GM18858 (cell line): ENCODE data around the gene ZNF18.
"Not testable (repeated sequence)": the region's sequence is repeated elsewhere in the genome, so short reads cannot be mapped to it uniquely, and the experiment has no call there.

Experiments
- ATAC-seq: cut with Tn5 transposase; IDR thresholded peaks from one replicate; pipeline ENCODE4 v1.9.1; 2021; ENCODE audit not compliant: unreplicated experiment

Gene ZNF18

DNA sequence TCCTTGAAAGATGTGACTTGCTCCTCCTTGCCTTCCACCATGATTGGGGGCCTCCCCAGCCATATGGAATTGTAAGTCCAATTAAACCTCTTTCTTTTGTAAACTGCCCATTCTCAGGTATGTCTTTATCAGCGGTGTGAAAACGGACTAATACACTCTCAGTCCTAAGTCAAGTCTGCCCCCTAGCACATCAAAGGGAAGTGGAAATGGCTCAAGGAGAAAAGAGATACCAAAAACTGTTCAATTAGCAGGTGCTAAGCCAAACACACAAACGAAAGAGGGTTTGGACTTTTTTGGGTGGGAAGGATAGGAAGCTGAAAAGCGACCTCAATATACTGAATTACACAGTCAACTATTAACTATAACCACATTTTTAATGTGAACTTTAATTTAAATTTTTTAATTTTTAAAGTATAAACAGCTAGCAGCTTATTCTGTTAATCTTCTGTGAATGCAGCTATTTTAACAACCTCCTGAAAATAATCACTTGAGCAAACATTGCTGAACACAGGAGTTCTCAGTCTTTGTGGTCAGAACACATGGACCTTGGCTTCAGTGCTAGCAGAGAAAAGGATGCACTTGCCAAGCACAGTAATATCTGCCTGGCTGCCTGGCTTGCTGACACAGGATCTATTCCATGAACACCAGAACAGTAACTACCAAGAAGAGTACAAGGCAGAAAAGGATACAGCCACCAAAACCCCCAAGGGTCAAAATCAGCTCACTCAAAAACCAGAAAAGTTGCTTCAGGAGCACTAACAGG is 10.9 kb downstream of the ZNF18 start:
- no peak for ATAC-seq

DNA sequence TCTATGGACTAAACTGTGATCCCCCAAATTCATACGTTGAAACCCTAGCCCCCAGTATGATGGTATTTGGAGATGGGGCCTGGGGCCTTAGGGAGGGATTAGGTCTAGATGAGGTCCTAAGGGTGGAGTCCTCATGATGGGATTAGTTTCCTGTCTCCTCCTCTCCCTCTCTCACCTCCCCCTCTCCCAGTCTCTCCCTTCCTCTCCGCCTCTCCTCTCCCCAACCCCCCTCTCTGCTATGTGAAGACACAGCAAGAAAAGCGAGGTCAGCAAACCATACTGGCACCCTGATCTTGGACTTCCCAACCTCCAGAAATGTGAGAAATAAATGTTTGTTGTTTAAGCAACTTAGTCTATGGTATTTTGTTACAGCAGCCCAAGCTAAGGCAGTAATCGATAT is 15.4 kb downstream of the ZNF18 start:
- no peak for ATAC-seq

DNA sequence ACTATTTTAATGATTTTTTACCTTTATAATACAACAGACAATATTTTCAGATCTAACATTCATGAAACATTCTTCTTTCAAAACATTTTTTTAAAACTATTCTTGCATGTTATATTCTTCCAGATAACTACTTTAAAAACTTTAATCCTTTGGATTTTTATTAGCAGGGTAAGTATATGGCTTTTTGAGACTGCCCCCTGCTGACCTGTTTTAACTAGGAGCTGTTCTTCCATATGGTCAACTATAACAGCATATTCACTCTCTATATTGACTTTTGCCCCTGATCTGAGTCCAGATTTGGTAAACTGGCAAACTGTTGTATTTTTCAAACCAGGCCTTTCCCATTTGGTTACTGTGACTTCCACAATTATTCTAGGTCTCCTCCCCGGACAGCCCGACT is 16.5 kb downstream of the ZNF18 start:
- no peak for ATAC-seq

DNA sequence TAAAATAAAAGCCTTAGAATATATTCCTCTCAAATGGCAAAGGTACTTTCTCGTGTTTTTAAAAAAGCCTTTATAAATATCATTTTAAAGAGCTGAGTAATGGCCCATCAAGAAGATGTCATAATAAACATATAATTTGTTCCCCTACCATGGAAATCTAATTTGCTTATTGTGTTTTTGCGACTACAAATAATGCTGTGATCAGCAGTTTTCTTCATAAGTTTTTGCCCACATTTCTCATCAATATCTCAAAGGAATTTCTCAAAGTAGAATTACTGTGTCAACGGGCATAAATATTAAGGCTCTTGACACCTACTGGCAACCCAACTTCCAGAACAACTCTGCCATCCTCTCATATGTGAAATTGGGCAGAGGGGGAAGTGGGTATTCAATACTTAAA is 17.5 kb downstream of the ZNF18 start:
- no peak for ATAC-seq

DNA sequence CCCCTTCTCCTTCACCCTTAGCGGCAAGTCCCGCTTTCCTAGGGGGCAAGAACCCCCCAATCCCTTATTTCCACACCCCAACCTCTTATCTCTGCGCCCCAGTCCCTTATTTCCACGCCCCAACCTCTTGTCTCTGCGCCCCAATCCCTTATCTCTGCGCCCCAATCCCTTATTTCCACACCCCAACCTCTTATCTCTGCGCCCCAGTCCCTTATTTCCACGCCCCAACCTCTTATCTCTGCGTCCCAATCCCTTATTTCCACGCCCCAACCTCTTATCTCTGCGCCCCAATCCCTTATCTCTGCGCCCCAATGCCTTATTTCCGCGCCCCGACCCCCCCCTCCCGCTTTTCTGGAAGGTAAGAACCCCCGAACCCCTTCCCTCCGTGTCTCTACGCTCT is 24.5 kb downstream of the ZNF18 start:
- ATAC-seq, result not testable (repeated sequence)

DNA sequence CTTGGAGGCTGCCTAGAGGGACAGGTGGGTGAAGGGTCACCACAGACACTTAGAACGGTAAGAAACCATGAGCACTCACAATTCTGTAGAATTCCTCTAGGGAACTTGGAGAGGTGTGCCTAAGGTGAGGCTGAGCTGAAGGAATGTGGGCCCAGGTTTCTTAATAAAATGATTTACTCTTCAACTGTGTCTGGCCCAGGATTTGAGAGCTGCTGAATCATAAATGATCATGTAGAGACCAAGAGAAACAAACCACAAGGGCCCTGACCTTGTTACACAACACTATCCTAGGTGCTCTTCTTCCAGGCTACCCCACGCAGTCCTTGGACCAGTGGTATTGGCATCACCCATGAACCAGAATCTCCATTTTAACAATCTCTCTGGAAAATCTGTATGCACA is 27.7 kb downstream of the ZNF18 start:
- ATAC-seq, result no peak

DNA sequence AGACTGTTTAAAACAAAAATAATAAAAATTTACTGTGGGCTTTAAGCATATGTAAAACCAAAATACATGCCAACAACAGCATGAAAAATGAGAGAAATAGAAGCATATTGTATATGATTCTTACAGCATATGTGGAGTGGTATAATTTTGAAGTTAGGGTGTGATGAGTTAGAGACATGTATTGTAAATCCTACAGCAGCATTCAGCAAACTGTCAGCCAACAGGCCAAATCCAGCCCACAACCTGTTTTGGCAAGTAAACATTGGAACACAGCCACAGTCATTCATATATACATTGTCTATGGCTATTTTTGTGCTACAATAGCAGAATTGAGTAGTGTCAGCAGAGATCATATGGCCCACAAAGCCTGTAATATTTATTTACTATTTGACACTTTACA is 42.3 kb downstream of the ZNF18 start:
- no peak for ATAC-seq

DNA sequence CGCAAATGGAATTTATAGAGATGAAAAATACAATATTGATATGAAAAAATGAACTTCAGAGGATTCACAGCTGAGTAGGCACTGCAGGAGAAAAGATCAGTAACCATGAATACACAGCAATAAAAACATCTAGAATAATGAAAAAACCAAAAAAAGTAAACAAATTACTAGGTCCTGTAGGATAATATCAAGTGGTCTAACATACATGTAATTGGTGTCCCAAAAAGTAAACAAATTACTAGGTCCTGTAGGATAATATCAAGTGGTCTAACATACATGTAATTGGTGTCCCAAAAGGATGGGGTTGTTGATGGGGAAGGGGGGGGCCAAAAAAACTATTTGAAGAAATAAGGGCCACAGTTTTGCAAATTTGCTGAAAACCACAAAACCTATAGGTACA is 43.4 kb downstream of the ZNF18 start:
- ATAC-seq, result no peak

DNA sequence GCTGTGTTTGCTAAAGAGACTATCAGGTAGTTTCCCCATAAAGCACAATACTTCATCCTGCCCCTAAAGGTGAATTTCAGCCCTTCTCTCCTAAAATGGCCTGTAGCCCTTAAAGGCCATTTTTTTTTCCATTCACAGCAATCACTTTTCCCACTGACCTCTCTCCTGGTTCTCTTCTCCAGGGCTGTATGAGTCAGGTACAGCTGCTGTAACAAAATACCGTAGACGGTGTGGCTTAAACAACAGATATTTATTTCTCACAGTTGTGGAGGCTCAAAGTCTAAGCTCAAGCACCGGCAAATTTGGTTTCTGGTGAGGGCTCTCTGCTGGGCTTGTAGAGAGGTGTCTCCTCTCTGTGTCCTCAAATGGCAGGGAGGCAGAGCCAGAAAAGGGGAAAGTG is 44.7 kb downstream of the ZNF18 start:
- no peak for ATAC-seq

DNA sequence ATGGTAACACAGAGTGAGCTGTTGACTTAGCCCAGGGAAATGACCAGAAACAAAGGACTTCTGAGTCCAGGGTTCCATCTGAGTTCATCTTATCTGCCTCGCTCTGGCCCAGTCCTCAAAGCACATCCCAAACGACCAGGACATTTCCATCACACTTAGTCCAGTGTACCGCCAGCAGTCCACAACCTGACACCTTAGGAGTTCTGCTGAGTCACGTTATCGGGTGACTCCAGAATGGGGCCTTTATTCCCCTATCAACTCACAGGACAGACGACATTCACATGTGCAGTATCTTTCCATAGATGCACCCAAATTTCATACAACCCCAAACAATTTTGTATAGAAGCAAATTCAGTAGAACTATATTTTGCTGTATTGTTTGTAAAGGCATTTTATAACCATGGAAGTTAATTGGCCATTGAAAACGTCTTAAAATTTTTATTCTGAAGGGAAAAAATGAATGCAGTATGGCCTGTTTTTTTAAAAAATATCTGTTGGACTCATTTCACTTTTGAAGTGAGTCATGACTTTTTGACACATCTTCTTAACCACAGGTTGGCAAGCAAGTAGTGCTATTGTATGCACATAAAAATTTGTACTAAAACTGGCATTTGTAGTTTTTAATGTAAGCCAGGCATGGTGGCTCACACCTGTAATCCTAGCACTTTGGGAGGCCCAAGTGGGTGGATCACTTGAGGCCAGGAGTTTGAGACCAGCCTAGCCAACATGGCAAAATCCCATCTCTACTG is 46.3 kb downstream of the ZNF18 start:
- no peak for ATAC-seq

DNA sequence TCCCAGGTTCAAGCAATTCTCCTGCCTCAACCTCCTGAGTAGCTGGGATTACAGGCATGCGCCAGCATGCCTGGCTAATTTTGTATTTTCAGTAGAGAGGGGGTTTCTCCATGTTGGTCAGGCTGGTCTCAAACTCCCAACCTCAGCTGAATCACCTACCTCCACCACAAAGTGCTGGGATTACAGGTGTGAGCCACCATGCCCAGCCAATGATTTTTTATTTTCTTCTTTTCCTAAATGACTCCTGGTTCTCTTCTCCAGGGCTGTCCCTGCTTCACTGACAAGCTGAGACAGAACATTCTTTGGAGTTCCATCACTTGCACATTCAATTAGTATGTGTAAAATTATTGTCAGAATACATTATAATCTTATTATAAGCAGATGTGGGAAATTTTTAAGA is 47.7 kb downstream of the ZNF18 start:
- ATAC-seq, result not testable (repeated sequence)

DNA sequence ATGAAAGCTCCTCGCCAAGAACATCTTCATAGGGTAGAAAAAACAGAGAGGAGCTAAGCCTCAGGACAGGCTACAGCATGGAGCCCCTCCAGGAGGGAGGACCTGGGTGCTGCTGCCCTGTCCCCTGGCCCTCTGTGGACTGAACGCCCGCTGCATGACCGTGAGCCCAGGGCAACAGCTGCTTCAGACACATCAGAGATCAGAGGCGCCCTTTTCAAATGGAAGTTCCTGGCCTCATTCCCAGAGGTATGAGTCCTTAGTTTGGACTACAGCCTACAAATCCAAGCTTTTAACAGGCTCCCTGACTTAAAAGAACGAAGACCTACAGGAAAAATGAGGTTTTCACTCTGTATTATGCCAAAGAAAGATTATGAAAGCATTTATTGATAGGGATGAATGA is 48.5 kb downstream of the ZNF18 start:
- no peak for ATAC-seq

DNA sequence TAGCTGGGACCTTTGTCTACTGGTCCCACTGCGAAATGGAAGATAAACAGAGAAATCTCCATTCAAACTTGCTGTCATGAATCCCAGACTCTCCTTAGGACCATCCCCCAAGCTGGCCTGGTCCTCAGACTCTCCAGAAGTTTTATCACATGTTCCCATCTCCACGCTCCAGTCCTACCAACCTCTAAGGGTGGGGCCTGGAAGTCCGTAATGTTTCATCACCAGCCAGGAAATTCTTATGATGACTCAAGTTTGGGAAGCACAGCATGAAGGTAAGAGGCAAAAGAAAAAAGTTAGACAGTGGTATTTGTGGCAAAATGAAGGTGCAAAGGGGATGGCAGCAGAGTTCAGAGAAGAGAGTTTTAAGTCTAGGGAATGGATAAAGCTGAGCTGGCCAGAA is 52.7 kb downstream of the ZNF18 start:
- no peak for ATAC-seq

DNA sequence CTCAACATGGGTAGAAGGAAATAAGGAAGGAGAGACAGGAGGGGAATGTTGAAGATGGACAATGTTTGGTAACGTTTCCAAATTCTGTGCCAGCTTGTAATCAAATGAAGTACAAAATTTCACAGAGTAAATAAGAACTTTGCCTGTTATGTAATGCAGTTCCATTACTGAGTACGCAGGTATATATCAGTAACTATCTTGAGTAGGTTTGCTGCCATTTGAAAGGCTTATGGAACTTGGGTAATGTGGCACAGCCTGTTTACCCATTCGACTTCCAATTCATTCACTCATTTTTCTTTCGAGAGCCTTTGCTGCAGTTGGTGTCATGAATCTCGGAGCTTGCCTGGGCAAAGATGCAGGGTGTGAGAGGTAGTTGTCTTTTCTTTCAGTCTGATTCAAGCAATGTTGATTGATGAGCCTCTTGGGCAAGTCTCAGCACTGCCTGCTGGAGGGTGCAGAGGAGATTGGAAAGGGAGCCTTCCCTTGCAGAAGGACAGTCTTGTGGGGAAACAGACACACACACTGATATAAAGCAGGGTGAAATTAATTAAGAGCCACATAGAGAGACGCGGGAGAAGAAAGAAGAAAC is 53.4 kb downstream of the ZNF18 start:
- no peak for ATAC-seq

DNA sequence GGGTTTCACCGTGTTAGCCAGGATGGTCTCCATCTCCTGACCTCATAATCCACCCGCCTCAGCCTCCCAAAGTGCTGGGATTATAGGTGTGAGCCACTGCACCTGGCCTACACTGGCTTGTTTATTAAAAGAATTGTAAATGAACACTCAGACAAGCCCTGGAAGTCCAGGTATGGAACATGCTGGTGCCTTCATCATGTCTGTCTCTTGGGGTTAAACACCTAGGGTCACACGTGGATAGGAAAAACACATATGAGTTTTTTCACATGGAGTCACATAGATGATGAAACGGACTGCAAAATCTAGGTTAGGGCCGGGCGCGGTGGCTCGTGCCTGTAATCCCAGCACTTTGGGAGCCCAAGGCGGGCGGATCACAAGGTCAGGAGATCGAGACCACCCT is 54.2 kb downstream of the ZNF18 start:
- ATAC-seq, result not testable (repeated sequence)

DNA sequence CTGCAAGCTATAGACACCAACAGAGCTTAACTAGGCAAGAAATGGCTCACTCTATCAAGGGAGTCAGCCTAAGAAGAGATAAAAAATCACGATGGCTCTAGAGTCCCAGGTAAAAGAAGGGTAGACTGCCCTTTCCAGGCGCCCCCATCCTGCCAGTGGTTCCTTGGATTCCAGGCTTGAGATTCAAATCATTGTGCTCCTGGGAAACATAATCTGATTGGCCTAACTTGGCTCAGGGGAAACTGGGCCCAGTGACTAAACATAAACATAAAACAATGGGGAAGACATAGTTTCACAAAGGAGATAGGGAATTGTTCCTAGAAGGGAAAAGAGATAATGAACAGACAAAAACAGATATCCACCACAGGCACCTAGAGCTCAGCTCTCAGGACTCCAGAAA is 56.4 kb downstream of the ZNF18 start:
- ATAC-seq, result no peak

DNA sequence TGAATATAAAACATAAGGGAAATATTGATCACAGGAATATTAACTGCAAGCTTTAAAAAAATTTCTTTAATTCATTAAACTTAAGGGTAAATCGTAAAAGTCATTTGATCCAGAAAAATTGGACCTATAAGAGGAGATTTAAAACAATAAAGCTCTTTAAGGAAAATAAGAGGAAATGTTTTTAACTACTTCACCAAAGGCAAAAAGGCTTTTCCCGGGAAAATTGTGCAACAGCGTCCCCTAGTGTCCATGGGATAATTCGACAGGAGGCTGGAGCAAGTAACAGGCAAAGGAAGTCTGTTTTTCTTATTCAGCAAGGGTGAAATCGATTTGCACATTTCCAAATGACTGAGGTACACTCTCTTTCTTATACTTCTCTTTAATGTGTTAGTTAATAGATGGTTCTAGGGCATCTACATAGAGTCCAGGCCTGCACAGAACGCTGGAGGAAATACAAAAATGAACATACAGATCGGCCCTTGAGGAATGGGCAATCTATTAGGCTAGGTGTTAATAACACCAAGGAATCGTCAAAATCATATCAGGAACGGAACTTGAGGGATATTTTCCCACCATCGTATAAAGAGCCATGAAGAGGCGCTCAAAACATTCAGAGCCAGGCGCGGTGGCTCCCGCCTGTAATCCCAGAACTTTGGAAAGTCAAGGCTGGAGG is 61.4 kb downstream of the ZNF18 start:
- no peak for ATAC-seq

DNA sequence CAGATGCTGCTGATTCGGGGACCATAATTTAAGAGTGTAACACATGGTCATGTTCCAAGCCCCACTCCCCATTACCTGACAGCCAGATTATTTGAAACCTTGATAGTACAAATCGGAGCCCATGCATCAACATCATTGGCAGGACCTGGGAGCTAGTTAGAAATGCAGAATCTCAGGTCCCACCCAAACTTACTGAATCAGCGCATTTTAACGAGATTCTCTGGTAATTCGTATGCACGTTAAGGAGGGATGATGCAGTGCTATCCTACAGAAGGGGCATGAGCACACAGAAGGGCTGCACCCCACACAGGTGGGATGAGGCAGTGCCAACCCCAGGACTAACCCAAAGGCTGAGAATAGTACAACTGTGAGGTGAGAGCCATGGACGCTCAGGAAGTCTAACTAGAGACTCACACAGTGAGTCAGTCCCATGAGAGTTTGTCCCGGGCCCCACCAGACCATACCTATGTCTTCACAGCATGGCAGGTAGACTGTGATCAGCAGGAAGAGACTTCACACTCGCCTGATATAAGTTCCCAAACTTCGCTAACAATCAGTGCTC is 64.9 kb downstream of the ZNF18 start:
- no peak for ATAC-seq

DNA sequence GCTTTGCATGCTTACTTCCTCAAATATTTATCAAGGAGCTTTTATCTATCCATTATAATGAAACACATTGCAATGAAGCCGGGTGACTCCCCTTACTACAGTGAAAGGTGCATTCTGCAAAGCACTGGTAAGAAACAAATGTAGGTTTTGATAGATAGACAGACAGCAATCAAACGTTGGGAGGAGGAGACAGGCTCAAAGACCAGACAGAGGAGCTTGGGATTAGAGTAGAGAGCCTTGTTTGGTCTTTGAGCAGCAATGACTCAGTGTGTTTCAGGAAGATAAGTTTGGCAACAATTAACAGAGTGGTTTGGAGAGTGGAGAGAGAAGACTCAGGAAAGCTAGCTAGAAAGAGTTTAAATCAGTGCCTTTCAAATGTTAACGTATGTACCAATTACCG is 68.8 kb downstream of the ZNF18 start:
- no peak for ATAC-seq
